ENCODE data around the gene PREX1.
A peak's percentile ranks its signal among the peaks of the same experiment; 100 is the strongest.

PREX1 gene

GRCh38 chr20:48661575-48662455 lies 166.0 kb downstream of the PREX1 start:
- Histone ChIP-seq H3K27ac (no peak overlapping the region), H3K4me3 (no peak overlapping the region)

DNA sequence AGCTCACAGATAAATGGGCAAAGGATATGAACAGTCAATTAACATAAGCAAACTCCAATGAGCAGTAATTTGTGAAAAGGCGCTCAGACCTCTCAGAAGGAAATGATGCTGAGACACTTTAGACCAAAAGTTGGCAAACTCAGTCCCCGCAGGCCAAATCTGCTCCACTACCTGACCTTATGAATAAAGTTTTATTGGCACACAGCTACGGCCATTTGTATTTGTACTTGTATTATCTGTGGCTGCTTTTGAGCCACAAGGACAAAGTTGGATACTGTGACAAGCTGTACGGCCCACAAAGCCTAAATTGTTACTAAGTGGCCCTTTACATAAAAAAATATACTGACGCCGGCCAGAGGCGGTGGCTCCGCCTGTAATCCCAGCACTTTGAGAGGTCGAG lies 167.0 kb downstream of the PREX1 start:
- H3K4me3 ChIP-seq = no peak overlapping the region
- no peak overlapping the region for H3K27ac ChIP-seq

- Histone ChIP-seq H3K27ac (no peak overlapping the region), H3K4me3 (no peak overlapping the region)
Observed at GRCh38 chr20:48659858-48660257, 167.9 kb downstream of the PREX1 start.

- H3K27ac ChIP-seq = peak overlapping the region in 1 of 21 experiments; percentile 30
Observed at GRCh38 chr20:48658505-48658904, 169.3 kb downstream of the PREX1 start.

GRCh38 chr20:48658198-48658476 lies 169.7 kb downstream of the PREX1 start:
- Histone ChIP-seq H3K4me3 (no peak overlapping the region), H3K27ac (peak overlapping the region in 1 of 21 experiments; percentile 30)

More at GRCh38 chr20:48658505-48658904, 169.3 kb downstream of the PREX1 start:
- no peak overlapping the region for H3K4me3 ChIP-seq

DNA sequence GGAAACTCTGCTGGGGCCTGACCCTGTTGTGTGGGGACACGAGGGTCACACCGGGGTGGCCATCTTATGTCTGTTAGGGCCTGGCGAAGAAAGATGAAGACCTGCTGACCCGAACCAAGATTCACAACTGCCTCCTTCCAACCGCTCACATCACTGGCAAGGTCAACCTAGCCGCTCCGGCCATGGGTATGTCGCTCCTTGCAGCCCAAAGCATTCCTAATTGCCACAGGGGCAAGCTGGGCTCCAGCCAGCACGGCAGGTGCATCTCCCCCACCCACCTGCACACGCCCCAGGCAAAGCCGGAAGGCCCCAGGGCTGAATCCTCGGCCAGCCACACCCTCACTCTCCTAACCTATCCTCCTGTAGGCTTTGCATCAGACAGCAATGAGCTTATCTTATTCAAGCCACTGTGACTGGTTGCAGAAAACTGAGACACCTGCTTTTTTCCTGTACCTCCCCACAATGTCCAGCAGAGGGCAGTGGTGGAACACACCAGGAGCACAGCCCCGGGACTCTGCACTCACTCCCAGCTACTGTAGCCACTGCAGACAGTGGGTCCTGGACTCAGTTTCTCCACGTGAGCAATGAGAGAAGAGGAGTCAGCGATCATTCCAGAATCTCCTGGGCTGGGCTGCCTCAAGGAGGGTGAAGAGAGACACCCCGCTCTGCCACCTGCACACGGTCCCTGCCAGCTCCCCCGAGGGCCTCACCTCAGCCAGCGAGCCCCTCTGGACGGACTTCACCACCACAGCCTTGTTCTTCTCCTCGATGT lies 170.2 kb downstream of the PREX1 start:
- H3K4me3 ChIP-seq = no peak overlapping the region
- no peak overlapping the region for H3K27ac ChIP-seq

- Histone ChIP-seq H3K27ac (no peak overlapping the region), H3K4me3 (no peak overlapping the region)
Observed at GRCh38 chr20:48656661-48657211, 171.1 kb downstream of the PREX1 start.

DNA sequence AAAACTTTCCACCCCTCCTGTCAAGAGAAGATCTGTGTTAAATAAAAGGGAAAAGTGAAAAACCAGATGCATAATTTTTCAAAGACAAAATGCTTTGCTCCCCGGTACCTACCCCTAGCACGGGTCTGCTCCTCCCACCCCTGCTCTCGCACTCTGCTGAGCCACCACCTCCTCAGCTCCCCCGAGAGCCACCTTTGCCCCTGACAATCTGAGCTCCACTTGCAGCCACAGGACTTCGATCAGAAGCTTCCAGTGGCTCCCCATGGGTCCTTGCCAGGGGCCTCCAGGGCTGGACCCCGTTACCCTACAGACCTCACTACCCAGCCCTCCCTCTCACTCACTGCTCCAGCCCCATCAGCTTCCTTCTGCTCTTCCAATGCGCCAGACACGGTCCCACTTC lies 171.7 kb downstream of the PREX1 start:
- Histone ChIP-seq H3K27ac (no peak overlapping the region), H3K4me3 (no peak overlapping the region)

GRCh38 chr20:48653706-48654051 lies 174.1 kb downstream of the PREX1 start:
- H3K4me3 ChIP-seq = no peak overlapping the region
- no peak overlapping the region for H3K27ac ChIP-seq

- H3K27ac ChIP-seq = no peak overlapping the region
Observed at GRCh38 chr20:48652961-48653705, 174.7 kb downstream of the PREX1 start.

GRCh38 chr20:48651960-48652359 lies 175.8 kb downstream of the PREX1 start:
- H3K27ac ChIP-seq = no peak overlapping the region
- H3K4me3 ChIP-seq = no peak overlapping the region

More at GRCh38 chr20:48652961-48653705, 174.7 kb downstream of the PREX1 start:
- no peak overlapping the region for H3K4me3 ChIP-seq

- Histone ChIP-seq H3K27ac (no peak overlapping the region), H3K4me3 (no peak overlapping the region)
Observed at GRCh38 chr20:48651271-48651670, 176.5 kb downstream of the PREX1 start.

- Histone ChIP-seq H3K27ac (no peak overlapping the region), H3K4me3 (no peak overlapping the region)
Observed at GRCh38 chr20:48649868-48650267, 177.9 kb downstream of the PREX1 start.

DNA sequence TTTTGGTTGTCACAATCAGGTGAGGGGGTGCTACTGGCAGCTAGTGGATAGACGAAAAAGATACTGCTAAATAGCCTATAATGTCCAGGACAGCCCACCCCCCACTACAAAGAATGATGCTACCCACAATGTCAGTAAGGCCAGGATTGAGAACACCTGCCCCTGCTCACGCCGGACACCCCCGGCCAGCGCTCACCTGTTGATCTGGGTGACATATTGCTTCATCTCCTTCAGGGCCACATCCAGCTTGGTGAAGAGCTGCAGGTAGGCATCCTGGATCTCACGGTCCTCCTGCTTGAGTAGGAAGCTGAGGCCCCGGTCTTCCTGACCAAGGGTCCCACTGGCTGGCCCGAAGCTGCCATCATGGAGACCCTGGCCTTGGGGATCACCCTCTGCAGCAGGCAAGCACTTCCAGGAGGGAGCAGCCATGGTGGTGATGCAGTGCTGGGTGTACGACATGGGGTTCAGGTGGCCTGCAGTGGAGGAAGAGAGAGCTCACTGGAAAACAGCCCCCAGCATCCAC lies 178.6 kb downstream of the PREX1 start:
- H3K4me3 ChIP-seq = no peak overlapping the region
- no peak overlapping the region for H3K27ac ChIP-seq

- H3K4me3 ChIP-seq = no peak overlapping the region
- H3K27ac ChIP-seq = no peak overlapping the region
Observed at GRCh38 chr20:48648482-48649051, 179.2 kb downstream of the PREX1 start.

DNA sequence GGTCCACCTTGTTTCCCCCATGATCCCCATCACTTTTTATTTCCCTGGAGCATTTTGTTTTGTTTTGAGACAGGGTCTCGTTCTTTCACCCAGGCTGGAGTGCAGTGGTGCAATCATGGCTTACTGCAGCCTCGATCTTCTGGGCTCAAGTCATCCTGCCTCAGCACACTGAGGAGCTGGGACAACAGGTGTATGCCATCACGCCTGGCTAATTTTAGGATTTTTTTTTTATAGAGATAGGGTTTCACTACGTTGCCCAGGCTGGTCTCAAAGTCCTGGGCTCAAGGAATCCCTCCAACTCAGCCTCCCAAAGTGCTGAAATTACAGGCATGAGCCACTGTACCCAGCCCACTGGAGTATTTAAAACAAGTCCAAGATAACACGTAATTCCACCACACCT lies 179.9 kb downstream of the PREX1 start:
- Histone ChIP-seq H3K4me3 (no peak overlapping the region), H3K27ac (no peak overlapping the region)

- Histone ChIP-seq H3K27ac (no peak overlapping the region), H3K4me3 (no peak overlapping the region)
Observed at GRCh38 chr20:48645666-48646065, 182.1 kb downstream of the PREX1 start.

DNA sequence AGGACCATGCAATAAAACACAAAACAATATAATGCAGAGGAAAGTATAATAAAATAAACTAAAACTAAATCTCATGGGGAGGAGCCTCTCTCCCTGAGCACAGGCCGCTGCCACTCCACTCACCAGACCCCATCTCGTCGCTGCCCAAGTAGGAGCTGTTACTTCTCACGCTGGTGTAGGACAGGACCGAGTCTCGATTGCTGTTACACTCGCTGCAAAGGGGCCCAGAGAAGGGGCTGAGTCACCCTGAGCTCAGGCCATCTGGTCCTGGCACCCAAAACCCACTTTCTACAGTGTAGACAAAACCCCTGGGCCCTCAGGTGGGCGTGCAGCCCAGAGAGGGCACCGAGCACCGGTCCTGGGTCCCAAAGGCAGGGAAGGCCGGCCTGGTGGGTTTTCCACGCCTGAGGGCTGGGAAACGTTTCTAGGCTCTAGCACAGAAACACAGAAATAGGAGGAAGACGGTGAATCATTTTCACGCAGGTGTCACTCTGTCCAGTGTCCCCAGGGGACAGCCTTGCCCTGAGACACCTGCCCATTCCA lies 183.4 kb downstream of the PREX1 start:
- no peak overlapping the region for H3K4me3 ChIP-seq
- H3K27ac ChIP-seq = no peak overlapping the region

- Histone ChIP-seq H3K27ac (no peak overlapping the region), H3K4me3 (no peak overlapping the region)
Observed at GRCh38 chr20:48642105-48642880, 185.5 kb downstream of the PREX1 start.

All from skin epidermis (tissue), 12 donors.